Kidney epithelial cell (primary cell): ENCODE measurements around the gene NOP16. TPM values are rescaled to one million over a fixed set of nuclear protein-coding genes. Genes with fewer than 3 reads are reported as not detected.

Experiments used
- DNase-seq: peaks from one replicate; pipeline ENCODE4 v3.0.0-alpha.2; 2010; ENCODE audit warnings: low read depth
- H3K27me3 ChIP-seq: 2 replicates; pipeline ENCODE4 v1.6.0; 2011; ENCODE audit warnings: low read length; ENCODE audit not compliant: control insufficient read depth, insufficient read depth
- H3K36me3 ChIP-seq: 2 replicates; pipeline ENCODE4 v1.5.1; 2011; ENCODE audit warnings: low read length; ENCODE audit not compliant: control insufficient read depth, insufficient read depth
- H3K4me3 ChIP-seq: 2 replicates; pipeline ENCODE4 v1.5.1; 2011; ENCODE audit warnings: low read depth, mild to moderate bottlenecking, control low read depth, low read length
- total RNA-seq: library from RNA; depleted of rRNA; stranded (reverse); fragments of >200 nt; gene quantifications from 2 replicates; pipeline ENCODE4 v1.2.3, GENCODE V29; 2015
- TF ChIP-seq, protein P1 (sequence below): IDR thresholded peaks from 2 replicates; pipeline ENCODE4 v1.5.1; 2011; ENCODE audit warnings: mild to moderate bottlenecking, moderate library complexity, low read length, control low read depth, inconsistent platforms; ENCODE audit not compliant: insufficient read depth, poor library complexity, severe bottlenecking

NOP16 gene
- total RNA-seq, 1 donor from 2014 or later, result 17.8 TPM

DNA sequence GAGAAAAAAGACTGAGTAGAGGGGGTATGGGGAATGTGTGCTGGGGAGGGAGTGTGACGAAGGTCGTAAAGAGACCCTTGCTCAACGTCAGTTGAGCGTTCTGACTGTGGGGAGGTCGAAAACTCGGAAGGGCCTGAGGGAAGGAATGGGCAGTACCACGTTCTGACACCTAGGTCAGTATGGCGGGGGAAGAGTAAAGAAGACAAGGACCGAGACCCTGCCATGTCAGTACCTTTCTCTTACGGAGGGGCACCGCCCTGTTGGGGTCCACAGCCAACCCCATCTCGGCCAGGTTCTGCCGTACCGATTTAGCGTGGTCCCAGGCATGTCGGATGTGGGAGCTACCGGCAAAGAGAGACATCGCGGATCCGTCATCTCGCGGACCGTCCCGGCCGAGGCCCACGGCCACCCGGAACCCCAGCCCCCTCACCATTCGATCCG, 375 bp downstream of the NOP16 start:
- Histone ChIP-seq H3K4me3 (peak overlapping the region; percentile 99), H3K36me3 (peaks cover 5% of the 10 kb centered on the region)
- DNase-seq, result no peak

GRCh38 chr5:176387384-176387925, 943 bp downstream of the NOP16 start:
- TF ChIP-seq, protein P1, sequence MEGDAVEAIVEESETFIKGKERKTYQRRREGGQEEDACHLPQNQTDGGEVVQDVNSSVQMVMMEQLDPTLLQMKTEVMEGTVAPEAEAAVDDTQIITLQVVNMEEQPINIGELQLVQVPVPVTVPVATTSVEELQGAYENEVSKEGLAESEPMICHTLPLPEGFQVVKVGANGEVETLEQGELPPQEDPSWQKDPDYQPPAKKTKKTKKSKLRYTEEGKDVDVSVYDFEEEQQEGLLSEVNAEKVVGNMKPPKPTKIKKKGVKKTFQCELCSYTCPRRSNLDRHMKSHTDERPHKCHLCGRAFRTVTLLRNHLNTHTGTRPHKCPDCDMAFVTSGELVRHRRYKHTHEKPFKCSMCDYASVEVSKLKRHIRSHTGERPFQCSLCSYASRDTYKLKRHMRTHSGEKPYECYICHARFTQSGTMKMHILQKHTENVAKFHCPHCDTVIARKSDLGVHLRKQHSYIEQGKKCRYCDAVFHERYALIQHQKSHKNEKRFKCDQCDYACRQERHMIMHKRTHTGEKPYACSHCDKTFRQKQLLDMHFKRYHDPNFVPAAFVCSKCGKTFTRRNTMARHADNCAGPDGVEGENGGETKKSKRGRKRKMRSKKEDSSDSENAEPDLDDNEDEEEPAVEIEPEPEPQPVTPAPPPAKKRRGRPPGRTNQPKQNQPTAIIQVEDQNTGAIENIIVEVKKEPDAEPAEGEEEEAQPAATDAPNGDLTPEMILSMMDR, result no peak

More for the DNA sequence above, 375 bp downstream of the NOP16 start:
- TF ChIP-seq, protein P1, result no peak
- H3K27me3 ChIP-seq, result no peaks in the 10 kb centered on the region

GRCh38 chr5:176386491-176386890, 1.9 kb downstream of the NOP16 start:
- Histone ChIP-seq H3K4me3 (no peak overlapping the region), H3K27me3 (no peaks in the 10 kb centered on the region), H3K36me3 (peaks cover 3% of the 10 kb centered on the region)
- DNase-seq, result no peak
- TF ChIP-seq, protein P1, result no peak

More at GRCh38 chr5:176387384-176387925, 943 bp downstream of the NOP16 start:
- no peak for DNase-seq
- Histone ChIP-seq H3K36me3 (peaks cover 5% of the 10 kb centered on the region), H3K4me3 (peak overlapping the region; percentile 99), H3K27me3 (no peaks in the 10 kb centered on the region)

GRCh38 chr5:176384991-176385390, 3.4 kb downstream of the NOP16 start:
- Histone ChIP-seq H3K36me3 (peaks cover 3% of the 10 kb centered on the region), H3K4me3 (no peak overlapping the region), H3K27me3 (no peaks in the 10 kb centered on the region)
- no peak for DNase-seq
- TF ChIP-seq, protein P1, result no peak

GRCh38 chr5:176384366-176384930, 4.0 kb downstream of the NOP16 start:
- Histone ChIP-seq H3K27me3 (no peaks in the 10 kb centered on the region), H3K4me3 (no peak overlapping the region), H3K36me3 (peaks cover 3% of the 10 kb centered on the region)
- no peak for DNase-seq
- TF ChIP-seq, protein P1, result no peak

DNA sequence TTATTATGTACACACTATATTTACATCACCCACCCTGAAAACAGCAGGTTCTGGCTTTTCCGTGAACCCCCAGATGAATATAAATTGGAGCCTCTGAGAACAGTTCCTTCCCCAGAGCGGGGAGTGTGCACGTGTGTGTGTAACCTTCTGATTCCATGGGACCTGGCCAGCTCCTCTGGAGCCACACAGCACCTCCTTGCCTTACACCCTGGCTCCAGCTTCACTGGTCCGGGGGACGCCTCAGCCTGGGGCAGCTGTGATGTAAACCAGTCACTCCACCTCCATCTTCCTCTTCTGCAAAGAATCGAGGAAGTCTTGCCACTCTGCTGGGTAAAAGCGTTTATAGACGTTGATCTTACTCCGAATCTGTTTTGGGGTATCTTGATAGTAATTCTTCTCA, 4.4 kb downstream of the NOP16 start:
- no peaks in the 10 kb centered on the region for H3K27me3 ChIP-seq
- peaks cover 3% of the 10 kb centered on the region for H3K36me3 ChIP-seq
- TF ChIP-seq, protein P1, result no peak
- H3K4me3 ChIP-seq, result no peak overlapping the region
- DNase-seq, result no peak
